Natural killer cell (primary cell): ENCODE measurements around the gene ORAI3. TPM values are rescaled to one million over a fixed set of nuclear protein-coding genes. Genes with fewer than 3 reads are reported as not detected.

Experiments
- ATAC-seq, 3 donors: fragments of 150-1000 bp in 2 of 3; fragments of 200-7000 bp in 1 of 3; cut with Tn5 transposase; 1 replicate in 1 of 3; 2 replicates in 2 of 3; pipeline ENCODE4 v1.10.0; 2021; ENCODE audit warnings: mild to moderate bottlenecking in 2 of 3, moderate library complexity in 2 of 3
- DNase-seq, 2 donors: peaks; one replicate each; pipeline versions ENCODE4 v3.0.0 to v3.0.0-alpha.2; 2013 to 2021; ENCODE audit warnings: mixed read lengths in 1 of 2
- H3K27ac ChIP-seq: one replicate; pipeline ENCODE4 v1.5.1; 2013; ENCODE audit warnings: mild to moderate bottlenecking, low read length
- H3K27me3 ChIP-seq: one replicate; pipeline ENCODE4 v1.6.1; 2013; ENCODE audit warnings: low read length; ENCODE audit not compliant: control insufficient read depth, insufficient read depth
- H3K36me3 ChIP-seq: one replicate; pipeline ENCODE4 v1.6.1; 2013; ENCODE audit warnings: low read length; ENCODE audit not compliant: control insufficient read depth, insufficient read depth
- H3K4me1 ChIP-seq: one replicate; pipeline ENCODE4 v1.6.1; 2013; ENCODE audit warnings: low read length; ENCODE audit not compliant: control insufficient read depth, insufficient read depth
- H3K4me3 ChIP-seq: one replicate; pipeline ENCODE4 v1.5.1; 2013; ENCODE audit warnings: low read length
- H3K9me3 ChIP-seq: one replicate; pipeline ENCODE4 v1.6.1; 2013; ENCODE audit warnings: low read length; ENCODE audit not compliant: control insufficient read depth, insufficient read depth
- H3K27ac Mint-ChIP-seq, 2 donors: one replicate each; pipeline ENCODE4 v1.8.0; 2022; ENCODE audit warnings: mild to moderate bottlenecking in 2 of 2, mixed read lengths in 2 of 2, moderate library complexity in 1 of 2
- H3K27me3 Mint-ChIP-seq, 2 donors: one replicate each; pipeline ENCODE4 v1.8.0; 2022; ENCODE audit warnings: low read depth in 2 of 2, mixed read lengths in 2 of 2
- H3K36me3 Mint-ChIP-seq: one replicate; pipeline ENCODE4 v1.8.0; 2022; ENCODE audit warnings: mixed read lengths
- H3K4me1 Mint-ChIP-seq, 2 donors: one replicate each; pipeline ENCODE4 v1.8.0; 2022; ENCODE audit warnings: mixed read lengths in 2 of 2
- H3K4me3 Mint-ChIP-seq: one replicate; pipeline ENCODE4 v1.8.0; 2022; ENCODE audit warnings: mild to moderate bottlenecking, moderate library complexity, mixed read lengths
- H3K9me3 Mint-ChIP-seq, 2 donors: one replicate each; pipeline ENCODE4 v1.8.0; 2022; ENCODE audit warnings: mixed read lengths in 2 of 2
- CTCF ChIP-seq: fragments of 200-600 bp; IDR thresholded peaks from one replicate; pipeline ENCODE4 v1.8.0; 2022; ENCODE audit warnings: antibody characterized with exemption
- WGBS: methylation state at CpG from one replicate; pipeline ENCODE4 v1.1.7; 2013; ENCODE audit warnings: missing lambda C conversion rate; ENCODE audit not compliant: insufficient coverage; 5-methylcytosine and 5-hydroxymethylcytosine counted together
- intact Hi-C: fragments of 100-400 bp; cut with micrococcal nuclease; formaldehyde crosslinking; loops from one replicate; pipeline ENCODE4 v1.14.2; 2022
- total RNA-seq, 4 donors: library from RNA; stranded (reverse); fragments of 120-200 nt in 1 of 4; gene quantifications; one replicate each; pipeline versions ENCODE4 v1.2.3 to v1.2.4, GENCODE V29; 2013 to 2022

Gene ORAI3
- total RNA-seq, 3 donors from 2014 or later (not counting 1 experiment from before 2014, with no cell fraction given), result 10.8 to 19.8 (median 12.8) TPM

- no peak for TF ChIP-seq CTCF
- Mint-ChIP-seq H3K27ac (peak within 1 kb of the TSS; percentile 93 to 94), H3K4me3 (peak within 1 kb of the TSS; percentile 94), H3K4me1 (peaks cover 30 to 34% of the 10 kb centered on the region in 2 donors), H3K9me3 (no peaks in the 10 kb centered on the region), H3K27me3 (no peaks in the 10 kb centered on the region), H3K36me3 (peaks cover 6% of the 10 kb centered on the region)
- under 1% methylated on average over 85 of the region's 85 CpGs for WGBS
- ATAC-seq, result peak; percentile 88 to 95 (median 90)
- DNase-seq, result peak; percentile 95 to 98
- peaks cover 33% of the 10 kb centered on the region for H3K36me3 ChIP-seq
- intact Hi-C loops, result loop anchor here (2.0 kb wide), 1 partner anchor 35 kb away; the partner anchor contains the start of gene FBXL19
- peak within 1 kb of the TSS; percentile 99 for H3K27ac ChIP-seq
- no peaks in the 10 kb centered on the region for H3K27me3 ChIP-seq
- H3K4me3 ChIP-seq, result peak within 1 kb of the TSS; percentile 71
- peaks cover 24% of the 10 kb centered on the region for H3K4me1 ChIP-seq
- H3K9me3 ChIP-seq, result no peaks in the 10 kb centered on the region
Measured at GRCh38 chr16:30957456-30958174, 8.7 kb downstream of the ORAI3 start, which contains the start of gene SETD1A. SETD1A (plus strand) TSS chr16:30957754; CDS start chr16:30958732, 978 bp downstream.

- Histone ChIP-seq H3K27me3 (no peaks in the 10 kb centered on the region), H3K4me3 (peak overlapping the region; percentile 45), H3K27ac (peak overlapping the region; percentile 16), H3K4me1 (peaks cover 24% of the 10 kb centered on the region), H3K9me3 (no peaks in the 10 kb centered on the region), H3K36me3 (peaks cover 41% of the 10 kb centered on the region)
- 18% methylated on average over 50 of the region's 55 CpGs for WGBS
- intact Hi-C loops, result no loop called here
- Mint-ChIP-seq H3K27ac (peak overlapping the region; percentile 72 to 93), H3K4me1 (peaks cover 30 to 32% of the 10 kb centered on the region in 2 donors), H3K36me3 (peaks cover 6% of the 10 kb centered on the region), H3K9me3 (no peaks in the 10 kb centered on the region), H3K27me3 (no peaks in the 10 kb centered on the region), H3K4me3 (peak overlapping the region; percentile 92)
- DNase-seq (peak in 1 of 2 donors; percentile 82), ATAC-seq (peak; percentile 19 to 53 (median 39))
- TF ChIP-seq CTCF, result no peak
Measured at GRCh38 chr16:30958175-30959079, 9.6 kb downstream of the ORAI3 start.

- no peak for ATAC-seq
- no peak overlapping the region for H3K27ac Mint-ChIP-seq
- no peak overlapping the region for H3K4me3 Mint-ChIP-seq
Measured at GRCh38 chr16:30961384-30961783, 12.5 kb downstream of the ORAI3 start.

More at GRCh38 chr16:30961384-30961783, 12.5 kb downstream of the ORAI3 start:
- no peak for DNase-seq
- peaks cover 66% of the 10 kb centered on the region for H3K36me3 ChIP-seq
- Mint-ChIP-seq H3K27me3 (no peaks in the 10 kb centered on the region), H3K9me3 (no peaks in the 10 kb centered on the region), H3K4me1 (peaks cover 26 to 32% of the 10 kb centered on the region in 2 donors), H3K36me3 (peaks cover 6% of the 10 kb centered on the region)
- H3K27ac ChIP-seq, result no peak overlapping the region
- no peaks in the 10 kb centered on the region for H3K27me3 ChIP-seq
- TF ChIP-seq CTCF, result no peak
- no peak overlapping the region for H3K4me3 ChIP-seq
- H3K9me3 ChIP-seq, result no peaks in the 10 kb centered on the region
- intact Hi-C loops, result no loop called here
- H3K4me1 ChIP-seq, result peaks cover 19% of the 10 kb centered on the region
- 96% methylated on average over 10 of the region's 11 CpGs for WGBS
